Measurements from ENCODE around the gene KRTDAP. TPM values are rescaled to one million over a fixed set of nuclear protein-coding genes. Genes with fewer than 3 reads are reported as not detected.

Gene KRTDAP
- total and polyA plus RNA-seq, 8 donors, result 0.98 to 2.2 (median 1.8) TPM; not detected in 2

GRCh38 chr19:35525873-35526272, 35.6 kb upstream of the KRTDAP start:
- Histone ChIP-seq H3K27me3 (peaks cover 0 to 78% of the 10 kb centered on the region in 2 donors), H3K4me3 (no peak overlapping the region), H3K36me3 (no peaks in the 10 kb centered on the region), H3K27ac (no peak overlapping the region), H3K4me1 (no peaks in the 10 kb centered on the region), H3K9me3 (no peaks in the 10 kb centered on the region)
- no peak for TF ChIP-seq CTCF (IDR thresholded peaks at IDR 0.05)
- intact Hi-C loops (cut with DNase I), result no loop called here
- ATAC-seq, result no peak
- no peak for DNase-seq

- intact Hi-C loops (cut with DNase I), result no loop called here
Measured at GRCh38 chr19:35524181-35524837, 34.0 kb upstream of the KRTDAP start.

GRCh38 chr19:35522745-35523327, 32.6 kb upstream of the KRTDAP start:
- no peak for TF ChIP-seq CTCF (IDR thresholded peaks at IDR 0.05)
- H3K9me3 ChIP-seq, result no peaks in the 10 kb centered on the region
- no peak for ATAC-seq
- H3K4me1 ChIP-seq, result no peaks in the 10 kb centered on the region
- no peak overlapping the region for H3K27ac ChIP-seq
- no peak overlapping the region for H3K4me3 ChIP-seq
- peaks cover 0 to 57% of the 10 kb centered on the region in 2 donors for H3K27me3 ChIP-seq
- no peaks in the 10 kb centered on the region for H3K36me3 ChIP-seq
- intact Hi-C loops (cut with DNase I), result no loop called here
- no peak for DNase-seq

More at GRCh38 chr19:35524181-35524837, 34.0 kb upstream of the KRTDAP start:
- Histone ChIP-seq H3K36me3 (no peaks in the 10 kb centered on the region), H3K9me3 (no peaks in the 10 kb centered on the region), H3K27me3 (peaks cover 0 to 62% of the 10 kb centered on the region in 2 donors), H3K27ac (no peak overlapping the region), H3K4me3 (no peak overlapping the region), H3K4me1 (no peaks in the 10 kb centered on the region)
- no peak for TF ChIP-seq CTCF (IDR thresholded peaks at IDR 0.05)
- no peak for ATAC-seq
- no peak for DNase-seq

GRCh38 chr19:35521124-35521743, 31.0 kb upstream of the KRTDAP start:
- Histone ChIP-seq H3K36me3 (no peaks in the 10 kb centered on the region), H3K27me3 (peaks cover 0 to 45% of the 10 kb centered on the region in 2 donors), H3K9me3 (no peaks in the 10 kb centered on the region), H3K4me1 (no peaks in the 10 kb centered on the region), H3K27ac (no peak overlapping the region), H3K4me3 (no peak overlapping the region)
- intact Hi-C loops (cut with DNase I), result no loop called here
- ATAC-seq, result no peak
- TF ChIP-seq CTCF (IDR thresholded peaks at IDR 0.05), result no peak
- DNase-seq, result no peak

- intact Hi-C loops (cut with DNase I), result no loop called here
- H3K9me3 ChIP-seq, result no peaks in the 10 kb centered on the region
Measured at GRCh38 chr19:35519291-35519690, 29.0 kb upstream of the KRTDAP start.

More at GRCh38 chr19:35519291-35519690, 29.0 kb upstream of the KRTDAP start:
- peak; percentile 9 for ATAC-seq
- H3K27me3 ChIP-seq, result peaks cover 0 to 30% of the 10 kb centered on the region in 2 donors
- H3K36me3 ChIP-seq, result no peaks in the 10 kb centered on the region
- no peak overlapping the region for H3K27ac ChIP-seq
- H3K4me1 ChIP-seq, result no peaks in the 10 kb centered on the region
- TF ChIP-seq CTCF (IDR thresholded peaks at IDR 0.05), result no peak
- no peak for DNase-seq
- H3K4me3 ChIP-seq, result no peak overlapping the region
